ENCODE measurements around the gene LGMN. TPM values are rescaled to one million over a fixed set of nuclear protein-coding genes. Genes with fewer than 3 reads are reported as not detected.

The LGMN gene
- total RNA-seq, 1 donor from 2014 or later = 37.0 TPM

DNA sequence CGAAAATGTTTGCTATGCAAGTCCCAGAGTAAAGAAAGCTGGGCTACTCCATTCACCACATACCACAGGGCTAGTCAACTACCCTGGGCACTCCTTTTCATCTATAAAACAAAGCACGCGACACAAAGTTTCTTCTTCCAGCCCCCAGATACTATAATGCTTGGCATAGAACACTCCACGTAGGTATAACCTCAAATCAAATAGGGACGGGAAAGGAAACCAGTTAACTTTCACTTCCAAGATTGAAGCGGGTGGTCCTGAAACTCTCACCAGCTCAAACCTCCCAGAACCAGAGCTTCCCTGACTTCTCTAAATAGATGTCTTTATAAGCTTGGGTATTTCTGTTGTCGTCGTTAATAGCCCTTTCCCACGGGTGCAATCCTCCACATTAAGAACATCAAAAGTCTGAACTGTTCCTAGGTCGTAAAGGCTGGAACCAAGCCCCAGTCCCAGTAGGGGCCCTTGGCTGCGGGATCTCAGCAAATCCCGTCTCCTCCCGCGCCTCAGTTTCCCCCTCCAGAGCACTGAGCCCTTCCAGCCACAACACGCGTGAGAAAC lies 647 bp downstream of the LGMN start:
- no peak for DNase-seq (ENCODE audit: low read depth, low spot score)
- H3K36me3 Mint-ChIP-seq (ENCODE audit: low read depth) = no peaks in the 10 kb centered on the region
- TF ChIP-seq, protein P1, sequence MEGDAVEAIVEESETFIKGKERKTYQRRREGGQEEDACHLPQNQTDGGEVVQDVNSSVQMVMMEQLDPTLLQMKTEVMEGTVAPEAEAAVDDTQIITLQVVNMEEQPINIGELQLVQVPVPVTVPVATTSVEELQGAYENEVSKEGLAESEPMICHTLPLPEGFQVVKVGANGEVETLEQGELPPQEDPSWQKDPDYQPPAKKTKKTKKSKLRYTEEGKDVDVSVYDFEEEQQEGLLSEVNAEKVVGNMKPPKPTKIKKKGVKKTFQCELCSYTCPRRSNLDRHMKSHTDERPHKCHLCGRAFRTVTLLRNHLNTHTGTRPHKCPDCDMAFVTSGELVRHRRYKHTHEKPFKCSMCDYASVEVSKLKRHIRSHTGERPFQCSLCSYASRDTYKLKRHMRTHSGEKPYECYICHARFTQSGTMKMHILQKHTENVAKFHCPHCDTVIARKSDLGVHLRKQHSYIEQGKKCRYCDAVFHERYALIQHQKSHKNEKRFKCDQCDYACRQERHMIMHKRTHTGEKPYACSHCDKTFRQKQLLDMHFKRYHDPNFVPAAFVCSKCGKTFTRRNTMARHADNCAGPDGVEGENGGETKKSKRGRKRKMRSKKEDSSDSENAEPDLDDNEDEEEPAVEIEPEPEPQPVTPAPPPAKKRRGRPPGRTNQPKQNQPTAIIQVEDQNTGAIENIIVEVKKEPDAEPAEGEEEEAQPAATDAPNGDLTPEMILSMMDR (conservative IDR thresholded peaks at IDR 0.05) = no peak
- H3K27ac Mint-ChIP-seq (ENCODE audit: unreplicated experiment) = no peak overlapping the region
- H3K4me3 Mint-ChIP-seq = peak overlapping the region; percentile 94
- H3K4me1 Mint-ChIP-seq = peaks cover 22% of the 10 kb centered on the region
- H3K9me3 Mint-ChIP-seq = no peaks in the 10 kb centered on the region
- H3K27me3 Mint-ChIP-seq (ENCODE audit: low read depth) = no peaks in the 10 kb centered on the region

DNA sequence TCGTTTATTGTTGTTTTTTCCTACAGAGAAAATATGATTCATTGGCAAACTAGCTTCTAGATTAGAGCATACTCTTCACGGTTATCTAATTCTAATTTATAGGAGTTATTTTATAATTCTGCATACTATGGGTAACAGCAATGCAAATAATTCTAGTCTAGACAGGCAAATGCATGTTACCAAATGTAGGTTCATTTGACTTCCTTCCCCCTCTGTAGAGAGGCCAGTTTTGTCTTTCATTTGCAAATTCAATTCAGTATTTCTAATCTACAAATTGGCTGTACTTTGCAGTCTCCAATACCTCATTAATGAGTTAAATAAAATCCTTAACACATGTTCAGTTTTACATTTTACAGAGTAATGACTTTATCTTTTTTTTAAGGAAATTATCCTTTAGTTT lies 4.2 kb downstream of the LGMN start:
- Mint-ChIP-seq H3K27ac (ENCODE audit: unreplicated experiment) (no peak overlapping the region), H3K9me3 (no peaks in the 10 kb centered on the region), H3K27me3 (ENCODE audit: low read depth) (no peaks in the 10 kb centered on the region), H3K4me3 (no peak overlapping the region), H3K36me3 (ENCODE audit: low read depth) (peaks cover 4% of the 10 kb centered on the region), H3K4me1 (peaks cover 22% of the 10 kb centered on the region)
- TF ChIP-seq, protein P1 (conservative IDR thresholded peaks at IDR 0.05) = no peak
- no peak for DNase-seq (ENCODE audit: low read depth, low spot score)

DNA sequence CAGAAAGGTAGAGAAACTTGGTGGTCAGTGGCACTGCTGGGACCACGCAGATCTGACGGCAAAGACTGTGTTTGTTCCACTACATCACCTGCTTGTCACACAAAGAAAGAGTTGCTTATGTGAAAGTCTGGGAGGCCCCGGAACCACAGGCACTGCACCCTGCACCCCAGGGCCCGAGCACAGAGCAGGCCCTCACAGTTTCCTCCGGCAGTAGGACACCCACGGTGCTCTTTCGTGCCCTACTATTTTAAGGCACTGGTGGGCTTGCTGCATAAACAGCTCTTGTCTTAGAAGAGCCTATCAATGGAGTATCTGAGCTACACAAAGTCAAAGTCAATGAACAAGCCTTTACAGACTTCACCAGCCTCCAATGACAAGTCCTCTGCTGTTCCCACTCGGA lies 8.0 kb downstream of the LGMN start:
- no peak for DNase-seq (ENCODE audit: low read depth, low spot score)
- TF ChIP-seq, protein P1 (conservative IDR thresholded peaks at IDR 0.05) = no peak
- peaks cover 6% of the 10 kb centered on the region for H3K36me3 Mint-ChIP-seq (ENCODE audit: low read depth)
- no peaks in the 10 kb centered on the region for H3K27me3 Mint-ChIP-seq (ENCODE audit: low read depth)
- no peak overlapping the region for H3K27ac Mint-ChIP-seq (ENCODE audit: unreplicated experiment)
- no peak overlapping the region for H3K4me3 Mint-ChIP-seq
- H3K9me3 Mint-ChIP-seq = no peaks in the 10 kb centered on the region
- no peaks in the 10 kb centered on the region for H3K4me1 Mint-ChIP-seq

DNA sequence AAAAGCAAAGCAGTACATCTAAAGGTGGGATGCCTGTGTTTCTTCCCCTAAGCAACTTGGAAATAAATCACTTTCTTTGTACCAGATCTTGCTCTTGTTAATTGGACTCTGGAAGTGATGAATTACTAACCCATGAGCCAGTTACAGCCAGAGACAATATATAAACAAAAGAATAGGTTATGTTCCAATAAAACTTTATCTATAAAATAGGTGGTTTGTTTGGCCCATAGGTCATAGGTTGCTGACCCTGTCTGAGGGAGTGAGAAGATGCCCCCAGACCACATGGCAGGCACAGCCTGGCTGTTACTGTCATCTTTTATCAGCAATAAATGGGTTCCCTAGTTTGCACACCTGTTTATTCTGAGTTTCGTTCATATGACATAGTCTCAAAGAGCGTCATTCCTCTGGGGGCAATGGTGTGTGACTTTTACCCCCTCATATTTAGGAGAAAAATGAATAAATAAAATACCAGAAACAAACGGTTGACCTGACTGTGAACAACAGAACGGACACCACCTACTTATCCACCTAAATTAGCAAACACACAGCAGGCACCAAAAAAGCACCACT lies 10.7 kb downstream of the LGMN start:
- no peak overlapping the region for H3K27ac Mint-ChIP-seq (ENCODE audit: unreplicated experiment)

DNA sequence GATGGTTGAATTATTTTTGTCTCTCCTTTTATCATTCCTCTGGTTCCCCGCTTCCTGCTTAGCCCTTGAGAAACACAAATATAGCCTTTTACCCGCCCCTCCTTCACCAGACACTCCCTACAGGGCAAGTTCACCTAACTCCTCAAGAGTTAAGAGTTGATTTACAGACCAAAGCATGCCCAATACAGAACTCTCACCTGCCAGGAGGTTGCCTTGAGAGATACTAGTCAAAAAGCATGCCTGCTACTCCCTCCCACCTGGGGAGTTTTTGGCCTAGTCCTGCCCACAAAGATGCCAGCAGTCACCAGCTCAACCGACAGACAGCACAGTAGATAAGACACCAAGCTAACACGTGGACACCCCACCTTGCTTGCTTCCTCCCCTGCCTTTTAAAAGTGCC lies 11.2 kb downstream of the LGMN start:
- Mint-ChIP-seq H3K4me3 (peak overlapping the region; percentile 6), H3K27me3 (ENCODE audit: low read depth) (no peaks in the 10 kb centered on the region), H3K4me1 (no peaks in the 10 kb centered on the region), H3K36me3 (ENCODE audit: low read depth) (peaks cover 12% of the 10 kb centered on the region), H3K27ac (ENCODE audit: unreplicated experiment) (no peak overlapping the region), H3K9me3 (peaks cover 2% of the 10 kb centered on the region)
- no peak for DNase-seq (ENCODE audit: low read depth, low spot score)
- TF ChIP-seq, protein P1 (conservative IDR thresholded peaks at IDR 0.05) = no peak

More for the DNA sequence above, 10.7 kb downstream of the LGMN start:
- no peaks in the 10 kb centered on the region for H3K27me3 Mint-ChIP-seq (ENCODE audit: low read depth)
- peaks cover 7% of the 10 kb centered on the region for H3K36me3 Mint-ChIP-seq (ENCODE audit: low read depth)
- no peak for DNase-seq (ENCODE audit: low read depth, low spot score)
- H3K9me3 Mint-ChIP-seq = no peaks in the 10 kb centered on the region
- H3K4me1 Mint-ChIP-seq = no peaks in the 10 kb centered on the region
- no peak overlapping the region for H3K4me3 Mint-ChIP-seq
- TF ChIP-seq, protein P1 (conservative IDR thresholded peaks at IDR 0.05) = no peak

Measured in neural crest cell (in vitro differentiated cells).